Right hindlimb (tissue), 1 donor: ENCODE measurements around the gene MTHFD2L.
"Not testable (repeated sequence)": the region's sequence is repeated elsewhere in the genome, so short reads cannot be mapped to it uniquely, and the experiment has no call there.

Experiments used
- DNase-seq: peaks from one replicate; pipeline ENCODE4 v3.0.0-alpha.2; 2018

Gene MTHFD2L

GRCh38 chr4:74157561-74158465 is at the start of gene MTHFD2L:
Gene MTHFD2L, plus strand, starts transcription at chr4:74158118. Its CDS starts 21 bp downstream, at chr4:74158139.
- peak; percentile 97 for DNase-seq

DNA sequence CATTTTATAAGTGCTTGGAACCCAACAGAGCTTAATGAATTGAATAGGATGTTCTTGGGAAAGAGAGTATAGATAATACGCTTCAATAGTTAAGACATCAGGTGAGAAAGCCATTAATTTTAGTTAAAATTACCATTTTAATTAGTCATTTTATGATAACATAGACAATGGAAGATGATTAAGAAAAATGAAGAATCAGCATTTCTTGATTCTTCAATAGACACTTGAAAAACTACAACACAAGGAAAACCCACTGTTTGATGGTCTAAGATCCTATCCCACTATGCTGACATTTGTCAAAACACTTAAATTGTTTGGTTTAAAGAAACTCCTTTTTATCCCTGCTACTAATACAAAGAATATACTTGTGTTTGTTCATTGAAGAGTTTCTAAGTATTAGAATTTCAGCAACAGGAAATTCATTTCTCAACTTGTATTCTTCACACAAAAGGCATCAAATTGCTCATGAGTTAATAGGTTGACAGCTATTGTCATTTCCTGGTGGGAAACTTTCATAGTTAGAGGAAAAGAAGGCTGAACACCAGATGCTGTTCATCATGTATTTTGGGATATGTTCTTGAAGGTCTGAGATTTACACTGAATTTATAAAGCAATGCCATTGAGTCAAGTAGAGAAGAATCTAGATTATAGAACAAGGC is 49.3 kb upstream of the MTHFD2L start:
- no peak for DNase-seq

DNA sequence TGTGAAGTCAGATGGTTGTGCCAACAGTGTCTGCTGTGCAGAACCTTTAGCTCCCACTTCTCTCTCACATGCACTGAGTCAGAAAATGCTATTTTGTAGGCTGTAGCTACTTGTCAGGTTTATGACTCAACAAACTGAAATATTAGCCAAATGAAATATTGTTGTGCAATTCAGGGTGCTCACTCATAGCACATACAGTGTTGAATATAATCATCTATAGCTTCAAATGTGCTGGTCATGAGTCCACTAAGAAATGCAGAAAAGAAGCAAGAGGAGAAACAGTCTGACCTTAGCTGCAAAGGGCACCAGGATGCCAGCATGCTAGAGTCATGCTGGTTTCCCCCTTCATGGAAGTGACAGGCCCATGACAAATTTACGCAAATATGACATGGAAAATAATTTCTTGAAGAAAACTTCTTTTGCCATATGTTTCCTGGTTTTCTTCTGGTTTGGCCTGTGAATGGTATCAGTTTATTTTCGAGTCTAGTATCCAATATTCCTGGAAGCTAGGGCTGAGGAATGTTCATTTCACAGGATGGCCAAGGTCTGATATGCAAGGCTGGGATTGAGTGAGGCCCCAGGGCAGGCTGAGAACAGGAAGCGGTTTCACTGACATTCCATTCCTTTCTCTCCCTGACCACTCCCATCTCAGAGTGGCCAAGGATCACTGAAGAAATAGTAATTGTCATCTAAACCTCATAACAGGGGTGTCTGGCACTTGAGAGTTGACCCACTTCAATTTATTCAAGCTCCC is 48.6 kb upstream of the MTHFD2L start:
- peak; percentile 55 for DNase-seq

- no peak for DNase-seq
Measured at GRCh38 chr4:74109870-74110605, 47.9 kb upstream of the MTHFD2L start.

DNA sequence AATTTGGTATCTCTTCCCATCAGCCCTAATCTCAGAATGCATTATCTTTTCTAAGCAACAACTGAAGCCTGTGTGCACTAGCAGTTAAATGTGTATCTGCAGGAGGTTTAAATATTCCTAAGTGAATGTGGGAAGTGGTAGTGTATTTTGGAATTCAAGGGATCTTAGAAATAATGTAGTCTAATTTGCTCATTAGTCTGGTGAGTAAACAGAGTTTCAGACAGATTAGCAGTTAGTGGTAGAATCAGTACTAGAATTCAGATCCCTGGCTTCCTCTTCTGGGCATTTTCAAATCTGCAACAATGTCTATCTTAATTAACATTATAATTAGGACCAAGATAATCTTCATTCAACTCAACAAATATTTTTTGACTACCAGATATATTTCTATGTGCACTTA is 47.2 kb upstream of the MTHFD2L start:
- DNase-seq = no peak

- DNase-seq = no peak
Measured at GRCh38 chr4:74111306-74111975, 46.5 kb upstream of the MTHFD2L start.

DNA sequence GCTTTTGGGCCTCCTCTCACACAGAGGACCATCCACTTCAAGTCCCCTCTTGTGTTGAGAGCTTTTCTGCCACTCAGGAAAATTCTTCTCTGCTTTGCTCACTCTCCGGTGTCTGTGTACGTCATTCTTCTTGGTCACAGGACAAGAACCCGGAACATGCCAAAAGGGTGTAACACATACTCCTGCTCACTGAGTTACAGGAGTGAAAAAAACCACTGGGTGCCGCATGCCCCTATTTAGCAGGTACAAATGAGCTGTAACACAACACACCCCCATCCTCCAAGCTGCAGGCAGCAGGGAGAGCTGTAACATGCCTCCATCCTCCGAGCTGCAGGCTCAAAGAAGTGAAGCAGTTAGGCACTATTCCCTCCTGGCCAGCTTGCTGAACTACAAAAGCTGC is 45.9 kb upstream of the MTHFD2L start:
- DNase-seq = peak; percentile 40

- DNase-seq = no peak
Measured at GRCh38 chr4:74112399-74113105, 45.4 kb upstream of the MTHFD2L start.

DNA sequence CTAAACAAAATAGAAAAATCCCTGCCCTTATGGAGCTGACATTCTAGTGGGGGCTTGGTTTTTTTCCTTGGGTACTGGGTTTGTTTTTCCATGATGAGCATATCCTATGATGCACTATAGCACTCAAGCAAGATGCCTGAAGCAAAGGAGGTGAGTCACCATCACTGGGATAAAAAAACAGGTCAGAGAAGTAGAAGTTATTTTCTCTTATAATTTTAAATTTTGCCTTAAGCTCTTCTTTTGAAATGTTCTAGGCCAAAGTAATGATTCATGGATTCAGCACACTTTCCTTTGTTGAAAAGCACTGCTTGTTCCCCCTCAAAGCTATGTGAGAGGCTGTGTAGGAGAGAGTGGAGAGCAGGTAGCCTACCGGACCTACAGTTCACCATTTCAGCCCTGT is 43.7 kb upstream of the MTHFD2L start:
- no peak for DNase-seq

DNA sequence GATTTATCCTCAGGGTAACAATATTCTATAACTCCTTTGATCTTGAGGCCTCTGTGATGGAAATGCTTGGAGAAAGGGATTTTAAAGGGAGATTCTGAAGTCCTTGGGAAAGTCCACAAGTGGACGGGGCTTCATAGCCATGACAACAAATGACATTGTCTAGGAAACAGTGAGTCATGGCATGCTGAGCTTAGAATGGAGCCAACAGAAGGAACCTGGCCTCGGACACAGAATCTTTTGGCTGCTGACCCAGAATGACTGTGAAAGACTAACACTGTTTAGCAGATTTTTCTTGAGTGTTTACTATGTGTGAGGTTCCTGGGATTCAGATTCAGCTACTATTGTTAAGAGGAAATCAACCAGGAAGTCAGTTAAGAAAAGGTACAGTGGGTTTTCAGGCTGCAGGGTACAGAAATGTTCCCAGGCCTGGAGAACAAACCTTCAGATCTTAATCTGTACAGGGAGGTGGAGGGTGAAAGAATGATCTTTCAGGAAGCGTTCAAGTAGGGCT is 40.8 kb upstream of the MTHFD2L start:
- peak; percentile 83 for DNase-seq

- DNase-seq = no peak
Measured at GRCh38 chr4:74118600-74119338, 39.1 kb upstream of the MTHFD2L start.

- DNase-seq = no peak
Measured at GRCh38 chr4:74120086-74120485, 37.8 kb upstream of the MTHFD2L start.

DNA sequence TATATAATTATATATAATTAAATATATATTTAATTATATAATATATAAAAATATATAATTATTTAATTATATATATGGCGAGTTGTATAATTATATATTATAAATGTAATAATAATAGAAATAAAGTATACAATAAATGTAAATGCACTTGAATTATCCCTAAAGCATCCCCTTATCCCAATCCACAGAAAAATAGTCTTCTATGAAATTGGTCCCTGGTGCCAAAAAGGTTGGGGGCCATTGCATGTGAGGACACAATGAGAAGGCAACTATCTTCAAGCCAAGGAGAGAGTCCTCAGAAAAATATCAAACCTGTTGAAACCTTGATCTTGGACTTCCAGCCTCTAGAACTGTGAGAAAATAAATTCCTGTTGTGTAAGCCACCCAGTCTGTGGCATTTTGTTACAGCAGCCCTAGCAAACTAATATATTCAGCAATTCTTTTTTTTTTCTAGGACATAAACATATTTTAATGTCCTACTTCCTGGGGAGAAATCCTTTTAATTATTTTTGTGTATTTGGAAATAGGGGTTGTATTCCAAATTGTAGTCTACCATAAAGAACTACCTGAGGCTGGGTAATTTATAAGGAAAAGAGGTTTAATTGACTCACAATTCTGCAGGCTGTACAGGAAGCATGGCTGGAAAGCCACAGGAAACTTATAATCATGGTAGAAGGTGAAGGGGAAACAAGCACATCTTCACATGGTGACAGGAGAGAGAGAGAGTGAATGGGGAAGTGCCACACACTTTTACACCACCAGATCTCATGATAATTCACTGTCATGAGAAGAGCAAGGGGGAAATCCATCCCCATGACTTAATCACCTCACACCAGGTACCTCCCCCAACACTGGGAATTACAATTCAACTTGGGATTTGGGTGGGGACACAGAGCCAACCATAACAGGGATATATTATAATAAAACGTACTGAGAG is 36.0 kb upstream of the MTHFD2L start:
- DNase-seq = no peak

DNA sequence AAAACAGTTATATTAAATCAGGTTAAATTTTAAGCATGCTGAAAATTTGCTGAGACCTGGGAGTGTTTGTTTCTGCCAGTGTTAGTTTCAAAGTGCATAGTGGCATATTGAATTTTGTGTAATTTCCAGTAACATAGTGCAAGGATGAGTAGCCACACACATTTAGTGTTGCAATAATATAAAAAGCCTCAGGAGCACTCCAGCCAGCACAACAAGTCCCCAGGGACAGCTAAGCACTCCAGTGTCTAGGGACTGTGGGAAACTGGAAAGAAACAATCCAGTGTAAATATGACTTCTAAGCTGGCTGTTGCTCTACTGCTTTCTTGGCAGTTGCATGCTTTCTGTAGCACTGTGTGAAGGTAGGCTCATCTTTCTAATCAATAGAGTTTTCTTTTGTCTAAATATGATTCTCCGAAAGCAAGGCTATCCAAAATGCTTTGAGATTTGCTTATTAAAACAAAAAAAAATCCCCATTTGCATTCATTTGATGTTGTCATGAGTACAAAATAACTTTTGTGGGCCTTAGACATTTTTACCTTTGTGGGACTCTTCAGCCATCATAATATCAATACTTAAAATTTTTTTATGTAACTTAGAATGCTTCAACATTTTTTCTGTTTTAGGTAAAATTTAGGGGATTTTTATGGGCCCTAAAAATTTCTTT is 34.7 kb upstream of the MTHFD2L start:
- DNase-seq = no peak

DNA sequence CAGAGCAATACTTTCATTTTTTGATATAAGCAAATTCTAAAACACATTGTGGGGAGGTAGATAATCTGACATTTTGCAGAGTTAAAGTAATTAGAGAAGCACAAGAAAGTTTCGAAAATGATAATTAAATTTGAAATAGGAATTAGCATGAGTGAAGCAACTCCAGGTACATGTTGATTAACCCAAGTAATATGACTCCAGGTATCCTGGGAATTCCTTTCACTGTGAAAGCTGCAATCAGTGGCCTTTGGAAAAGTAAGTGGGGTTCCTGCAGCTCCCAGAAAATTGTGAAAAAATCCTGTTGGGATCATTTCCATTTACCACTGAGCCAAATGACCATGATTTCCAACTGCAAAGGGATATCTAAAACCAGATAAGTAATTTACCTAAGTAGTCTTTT is 32.9 kb upstream of the MTHFD2L start:
- DNase-seq = no peak

DNA sequence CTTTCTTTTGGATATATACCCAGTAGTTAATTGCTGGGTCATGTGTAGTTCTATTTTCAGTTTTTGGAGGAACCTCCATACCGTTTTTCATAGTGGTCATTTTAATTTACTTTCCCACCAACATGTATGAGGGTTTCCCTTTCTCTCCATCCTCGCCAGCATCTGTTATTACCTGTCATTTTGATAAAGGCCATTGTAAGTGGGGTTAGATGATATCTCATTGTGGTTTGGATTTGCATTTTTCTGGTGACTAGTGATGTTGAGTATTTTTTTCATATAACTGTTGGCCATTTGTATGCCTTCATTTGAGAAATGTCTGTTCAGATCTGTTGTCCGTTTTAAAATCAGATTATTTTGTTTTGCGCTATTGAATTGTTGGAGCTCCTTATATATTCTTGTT is 30.2 kb upstream of the MTHFD2L start:
- DNase-seq = no peak

- not testable (repeated sequence) for DNase-seq
Measured at GRCh38 chr4:74130843-74131242, 27.1 kb upstream of the MTHFD2L start.

GRCh38 chr4:74132188-74132587 is 25.7 kb upstream of the MTHFD2L start:
- DNase-seq = not testable (repeated sequence)

DNA sequence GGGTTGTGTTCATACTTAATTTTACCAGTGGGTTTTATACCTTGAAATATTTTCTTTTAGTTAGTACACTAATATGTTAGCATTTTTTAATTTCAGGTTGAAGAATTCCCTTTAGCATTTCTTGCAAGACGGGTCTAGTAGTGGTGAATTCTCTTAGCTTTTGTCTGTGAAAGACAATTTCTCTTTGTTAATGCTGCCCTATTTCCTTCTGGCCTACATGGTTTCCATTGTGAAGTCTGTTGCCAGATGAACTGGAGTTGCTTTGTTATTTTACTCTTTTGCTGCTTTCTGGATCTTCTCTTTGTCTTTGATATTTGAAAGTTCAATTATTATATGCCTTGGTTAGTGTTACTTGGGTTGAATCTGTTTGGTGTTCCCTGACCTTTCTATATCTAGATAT is 25.0 kb upstream of the MTHFD2L start:
- no peak for DNase-seq
